Ishikawa (cell line): Measurements from ENCODE around the gene SLC25A53.

Experiments
- CEBPB ChIP-seq: IDR thresholded peaks from 2 replicates; pipeline ENCODE4 v1.6.1; 2012
- CREB1 ChIP-seq: IDR thresholded peaks from 2 replicates; pipeline ENCODE4 v1.6.1; 2012; ENCODE audit warnings: low read depth
- EGR1 ChIP-seq: IDR thresholded peaks from 2 replicates; pipeline ENCODE4 v1.6.1; 2012
- EP300 ChIP-seq: IDR thresholded peaks from 2 replicates; pipeline ENCODE4 v1.6.1; 2012; ENCODE audit warnings: borderline replicate concordance
- FOXM1 ChIP-seq: IDR thresholded peaks from 2 replicates; pipeline ENCODE4 v1.6.1; 2012; ENCODE audit warnings: low read depth, borderline replicate concordance
- REST ChIP-seq: IDR thresholded peaks from 2 replicates; pipeline ENCODE4 v1.6.1; 2012; ENCODE audit warnings: low read depth, mild to moderate bottlenecking
- TCF12 ChIP-seq: IDR thresholded peaks from 2 replicates; pipeline ENCODE4 v1.6.1; 2012; ENCODE audit warnings: low read depth
- USF1 ChIP-seq: IDR thresholded peaks from 2 replicates; pipeline ENCODE4 v1.6.1; 2012
- YY1 ChIP-seq: IDR thresholded peaks from 2 replicates; pipeline ENCODE4 v1.6.1; 2012; ENCODE audit warnings: low read depth

- TF ChIP-seq EGR1 (no peak), FOXM1 (no peak), TCF12 (no peak), REST (no peak), CEBPB (no peak), USF1 (no peak), YY1 (no peak), CREB1 (no peak), EP300 (no peak)
These were observed 9.3 kb upstream of the SLC25A53 start, which contains the start of gene FAM199X for GRCh38 chrX:104165894-104166734.
